ENCODE results near the gene RGS3. TPM values are rescaled to one million over a fixed set of nuclear protein-coding genes. Genes with fewer than 3 reads are reported as not detected.
A peak's percentile ranks its signal among the peaks of the same experiment; 100 is the strongest.

Gene RGS3
- total and polyA plus RNA-seq, 2 of the 13 experiments (the other 11 are each of a cell fraction or from before 2014, with no cell fraction given): 17.1 to 28.8 TPM

- H3K27ac ChIP-seq (ENCODE audit: extremely low read length, insufficient read depth, low read length): no peak overlapping the region
- intact Hi-C loops (cut with micrococcal nuclease; ENCODE audit: unreplicated experiment) (no loop called here), in situ Hi-C loops (cut with HindIII; ENCODE audit: extremely low pct_ligation_motif_present, low pct_unique_long_range_greater_than_20kb) (no loop called here)
- H3K27me3 ChIP-seq (ENCODE audit: control insufficient read depth in 1 of 2, insufficient read depth in 2 of 2, low read length in 2 of 2): no peaks in the 10 kb centered on the region
- H3K79me2 ChIP-seq (ENCODE audit: insufficient read depth, low read length): no peaks in the 10 kb centered on the region
- FAIRE-seq (no peak), DNase-seq (ENCODE audit: low spot score) (no peak), ATAC-seq (no peak)
- POLR2A ChIA-PET: interaction anchor here (2.7 kb wide), 1 partner anchor 47 kb away, joined by 22 read pairs; no protein-coding TSS in a partner anchor
- H3K4me1 ChIP-seq (ENCODE audit: insufficient read depth, low read length): peaks cover 82% of the 10 kb centered on the region
- H3K36me3 ChIP-seq (replicated peaks in 1 of 2; ENCODE audit: control insufficient read depth in 1 of 2, insufficient read depth in 2 of 2, low read length in 2 of 2): no peaks in the 10 kb centered on the region
- H4K20me1 ChIP-seq (ENCODE audit: insufficient read depth, low read length): no peaks in the 10 kb centered on the region
- WGBS (ENCODE audit: low lambda C conversion rate): 77% methylated on average over 3 of the region's 3 CpGs
- BruUV-seq (replicated peaks): no TSS peak
- no peak overlapping the region for H3K9ac ChIP-seq (ENCODE audit: insufficient read depth, low read depth, low read length)
- no peak overlapping the region for H3K4me3 ChIP-seq (replicated peaks in 1 of 3; ENCODE audit: insufficient read depth in 1 of 3, low read depth in 2 of 3, low read length in 3 of 3)
- H3K4me2 ChIP-seq (ENCODE audit: low read depth, low read length): no peak overlapping the region
- peak overlapping the region; percentile 46 for H2AFZ ChIP-seq (ENCODE audit: low read length)
- CTCF ChIA-PET (ENCODE audit: low intra/inter-chr PET ratio, low total read pairs): no interaction called here
- no peaks in the 10 kb centered on the region for H3K9me3 ChIP-seq (ENCODE audit: low read length)
- peak; percentile 49; the same call in 1 of the 2 replicates for TF ChIP-seq USF2 (IDR thresholded peaks at IDR 0.05; ENCODE audit: low read depth, low read length)
- peak; percentile 24; the same call in 1 of the 2 replicates for TF ChIP-seq USF2 (CRISPR knock-in tag; IDR thresholded peaks at IDR 0.05; ENCODE audit: borderline replicate concordance)
- TF ChIP-seq NFIB (CRISPR knock-in tag; IDR thresholded peaks at IDR 0.05; ENCODE audit: borderline replicate concordance): no peak
- no peak for TF ChIP-seq RAD51 (IDR thresholded peaks at IDR 0.05; ENCODE audit: borderline replicate concordance)
- no peak for TF ChIP-seq FOSL2 (CRISPR knock-in tag; IDR thresholded peaks at IDR 0.05)
- TF ChIP-seq NCOA2 (CRISPR knock-in tag; IDR thresholded peaks at IDR 0.05): no peak
- TF ChIP-seq ZNF564 (CRISPR knock-in tag; IDR thresholded peaks at IDR 0.05): no peak
- TF ChIP-seq E2F5 (CRISPR knock-in tag; conservative IDR thresholded peaks at IDR 0.05): no peak
- no peak for TF ChIP-seq SKI (IDR thresholded peaks at IDR 0.05; ENCODE audit: partially characterized antibody)
- no peak for TF ChIP-seq UBTF (CRISPR knock-in tag; IDR thresholded peaks at IDR 0.05)
- TF ChIP-seq ZNF770 (CRISPR knock-in tag; IDR thresholded peaks at IDR 0.05): peak; percentile 73; the same call in 1 of the 2 replicates
- no peak for TF ChIP-seq ARID5B (CRISPR knock-in tag; IDR thresholded peaks at IDR 0.05)
- no peak for TF ChIP-seq REPIN1 (CRISPR knock-in tag; IDR thresholded peaks at IDR 0.05; ENCODE audit: borderline replicate concordance, low read depth)
These were observed 140.9 kb downstream of the RGS3 start for GRCh38 chr9:113604393-113604792.
